K562 (cell line): ENCODE results near the gene MAPKAPK2. TPM values are rescaled to one million over a fixed set of nuclear protein-coding genes. Genes with fewer than 3 reads are reported as not detected.

Experiments used
- HEY1 ChIP-seq: fragments of 250-450 bp; sonication (Bioruptor Pico); IDR thresholded peaks from 2 replicates; pipeline ENCODE4 v1.5.0; 2020; ENCODE audit warnings: mild to moderate bottlenecking, moderate library complexity, borderline replicate concordance
- PCBP2 ChIP-seq: fragments of 200-400 bp; formaldehyde crosslinking; IDR thresholded peaks from 2 replicates; pipeline ENCODE4 v1.6.1; 2018; ENCODE audit warnings: low read length, low read depth, mild to moderate bottlenecking, moderate library complexity; ENCODE audit not compliant: poor library complexity, severe bottlenecking
- SIN3A ChIP-seq, 2 experiments: fragments of 150-350 bp in 1 of 2; IDR thresholded peaks; 2 replicates each; pipeline ENCODE4 v1.6.1; 2011 to 2016; ENCODE audit warnings: borderline replicate concordance in 2 of 2, low read depth in 2 of 2, low read length in 2 of 2, mild to moderate bottlenecking in 2 of 2, moderate library complexity in 2 of 2; ENCODE audit not compliant: control insufficient read depth in 1 of 2
- SMC3 ChIP-seq: conservative IDR thresholded peaks from 2 replicates; pipeline ENCODE4 v1.6.1; 2011; ENCODE audit warnings: low read depth, low read length, improper control_type of control experiment; ENCODE audit not compliant: insufficient read depth
- STAT5B ChIP-seq: fragments of 250-450 bp; sonication (Bioruptor Pico); IDR thresholded peaks from 2 replicates; pipeline ENCODE4 v1.8.0; 2021; ENCODE audit warnings: mild to moderate bottlenecking, inconsistent platforms
- THRB ChIP-seq: fragments of 450-650 bp; formaldehyde crosslinking; conservative IDR thresholded peaks from 2 replicates; pipeline ENCODE4 v1.4.0; 2022; ENCODE audit warnings: mild to moderate bottlenecking, missing genetic modification characterization
- VEZF1 ChIP-seq: fragments of 200-800 bp; sonication (Bioruptor generic); IDR thresholded peaks from 2 replicates; pipeline ENCODE4 v1.6.1; 2017; ENCODE audit warnings: missing genetic modification characterization, missing compliant biosample characterization
- ZBTB1 ChIP-seq: sonication (generic); formaldehyde crosslinking; IDR thresholded peaks from 2 replicates; pipeline ENCODE4 v1.8.1; 2023; ENCODE audit warnings: missing genetic modification reagents, low read depth, mild to moderate bottlenecking, borderline replicate concordance
- ZBTB12 ChIP-seq: fragments of 250-450 bp; sonication (Bioruptor Pico); IDR thresholded peaks from 2 replicates; pipeline ENCODE4 v1.4.0; 2020
- ZBTB49 ChIP-seq: sonication (generic); formaldehyde crosslinking; IDR thresholded peaks from 2 replicates; pipeline ENCODE4 v1.8.0; 2022; ENCODE audit warnings: missing genetic modification reagents, mild to moderate bottlenecking, borderline replicate concordance
- ZNF395 ChIP-seq: fragments of 200-800 bp; sonication (Bioruptor generic); IDR thresholded peaks from 2 replicates; pipeline ENCODE4 v1.6.1; 2017; ENCODE audit warnings: missing genetic modification characterization, missing compliant biosample characterization
- polyA plus RNA-seq, 8 experiments: library from polyadenylated mRNA; depleted of rRNA in 4 of 8; stranded (reverse) in 5 of 8; unstranded in 3 of 8; fragments of >200 nt; fragmentation: Nextera tagmentation in 2 of 8; fragmentation: Illumina TruSeq in 1 of 8; extraction: Ambion mirVana in 2 of 8; extraction: Trizol in 1 of 8; gene quantifications; 2 replicates each; pipeline versions ENCODE4 v1.2.1 to v1.2.3, GENCODE V29; 2011 to 2014; ENCODE audit warnings: inconsistent platforms in 1 of 8, missing spikeins in 1 of 8
- total RNA-seq, 7 experiments: library from RNA; depleted of rRNA in 6 of 7; stranded (reverse); fragments of >200 nt in 6 of 7; fragmentation: Illumina TruSeq in 2 of 7; extraction: Trizol in 2 of 7; gene quantifications; 2 replicates each; pipeline versions ENCODE4 v1.2.1 to v1.2.3, GENCODE V29; 2011 to 2021; ENCODE audit warnings: low replicate concordance in 1 of 7

The MAPKAPK2 gene
- total and polyA plus RNA-seq, 9 of the 15 experiments (the other 6 are each of a cell fraction or from before 2014, with no cell fraction given) = 0.63 to 94.2 (median 52.1) TPM

GRCh38 chr1:206672844-206673758, 11.6 kb upstream of the MAPKAPK2 start (continued):
- no peak for TF ChIP-seq ZBTB49
- TF ChIP-seq ZBTB1 (CRISPR knock-in tag) = no peak
- TF ChIP-seq VEZF1 (CRISPR knock-in tag) = peak; percentile 73; the same call in 1 of the 2 replicates
- 0 out of 2 replicates have a peak, but pooled peaks have one; percentile 87 for TF ChIP-seq THRB (CRISPR knock-in tag)
- no peak for TF ChIP-seq SMC3
- TF ChIP-seq SIN3A (IDR thresholded peaks at IDR 0.05; ENCODE audit: borderline replicate concordance in 2 of 2, control insufficient read depth in 1 of 2, low read depth in 2 of 2, low read length in 2 of 2) = peak in 1 of 2 experiments; percentile 19; a peak in 1 of 4 replicates
- no peak; the same call in 1 of the 2 replicates for TF ChIP-seq HEY1 (CRISPR knock-in tag)
- peak; percentile 94; the same call in 1 of the 2 replicates for TF ChIP-seq ZNF395 (CRISPR knock-in tag)
- TF ChIP-seq PCBP2 = no peak
- TF ChIP-seq ZBTB12 (CRISPR knock-in tag) = 0 out of 2 replicates have a peak, but pooled peaks have one; percentile 42
- TF ChIP-seq STAT5B (CRISPR knock-in tag) = no peak
